ENCODE results near the gene PRKAG1. TPM values are rescaled to one million over a fixed set of nuclear protein-coding genes. Genes with fewer than 3 reads are reported as not detected.

PRKAG1 gene
- polyA plus RNA-seq, 1 donor from 2014 or later = 71.0 TPM

DNA sequence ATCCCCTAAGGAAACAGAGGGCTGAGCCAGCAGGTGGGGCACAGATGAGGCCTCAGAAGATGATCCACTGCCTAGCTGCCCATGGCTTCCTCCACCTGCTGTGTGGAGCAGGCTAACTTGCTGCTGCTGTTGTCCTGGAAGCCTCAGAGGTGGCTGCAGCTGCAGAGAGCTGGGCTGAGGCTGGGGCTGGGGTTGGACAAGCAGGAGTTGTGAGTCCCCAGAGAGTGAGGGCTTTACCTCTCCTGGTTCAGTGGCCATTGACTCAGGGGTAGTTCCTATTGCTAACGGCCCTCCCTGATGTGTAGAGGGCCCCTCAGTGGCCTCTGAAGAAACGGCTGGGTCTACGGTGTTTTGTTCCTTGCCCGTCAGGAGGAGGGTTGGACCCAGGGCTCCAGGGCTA, 13.7 kb upstream of the PRKAG1 start:
- Histone ChIP-seq H4K20me1 (ENCODE audit: insufficient read depth) (no peaks in the 10 kb centered on the region), H3K4me2 (ENCODE audit: low read length) (no peak overlapping the region), H3K36me3 (ENCODE audit: insufficient read depth, low read length) (no peaks in the 10 kb centered on the region), H3K9me3 (ENCODE audit: low read length) (no peaks in the 10 kb centered on the region), H2AFZ (ENCODE audit: low read depth, low read length) (no peak overlapping the region), H3F3A (ENCODE audit: insufficient read depth, low read length, poor library complexity, severe bottlenecking) (no peaks in the 10 kb centered on the region), H3K4me3 (ENCODE audit: low read length) (no peak overlapping the region), H3K27ac (ENCODE audit: low read length) (no peak overlapping the region), H3K9ac (ENCODE audit: low read length) (no peak overlapping the region), H3K79me2 (replicated peaks; ENCODE audit: insufficient read depth, low read length) (no peaks in the 10 kb centered on the region), H3K9me2 (ENCODE audit: insufficient read depth, low read length) (no peaks in the 10 kb centered on the region), H3K27me3 (ENCODE audit: insufficient read depth, low read depth, low read length) (no peaks in the 10 kb centered on the region)
- TF ChIP-seq SMC3 (conservative IDR thresholded peaks at IDR 0.05; ENCODE audit: poor library complexity) (no peak), TAF1 (IDR thresholded peaks at IDR 0.05; ENCODE audit: low read depth) (no peak), POLR2AphosphoS5 (IDR thresholded peaks at IDR 0.05) (no peak), EZH2 (IDR thresholded peaks at IDR 0.05; ENCODE audit: borderline replicate concordance, insufficient read depth, low read length, poor library complexity, severe bottlenecking) (no peak), EP300 (conservative IDR thresholded peaks at IDR 0.05; ENCODE audit: poor library complexity, severe bottlenecking) (no peak), MXI1 (conservative IDR thresholded peaks at IDR 0.05; ENCODE audit: poor library complexity, severe bottlenecking) (no peak), RAD21 (conservative IDR thresholded peaks at IDR 0.05) (no peak)
- TF ChIP-seq, protein P1, sequence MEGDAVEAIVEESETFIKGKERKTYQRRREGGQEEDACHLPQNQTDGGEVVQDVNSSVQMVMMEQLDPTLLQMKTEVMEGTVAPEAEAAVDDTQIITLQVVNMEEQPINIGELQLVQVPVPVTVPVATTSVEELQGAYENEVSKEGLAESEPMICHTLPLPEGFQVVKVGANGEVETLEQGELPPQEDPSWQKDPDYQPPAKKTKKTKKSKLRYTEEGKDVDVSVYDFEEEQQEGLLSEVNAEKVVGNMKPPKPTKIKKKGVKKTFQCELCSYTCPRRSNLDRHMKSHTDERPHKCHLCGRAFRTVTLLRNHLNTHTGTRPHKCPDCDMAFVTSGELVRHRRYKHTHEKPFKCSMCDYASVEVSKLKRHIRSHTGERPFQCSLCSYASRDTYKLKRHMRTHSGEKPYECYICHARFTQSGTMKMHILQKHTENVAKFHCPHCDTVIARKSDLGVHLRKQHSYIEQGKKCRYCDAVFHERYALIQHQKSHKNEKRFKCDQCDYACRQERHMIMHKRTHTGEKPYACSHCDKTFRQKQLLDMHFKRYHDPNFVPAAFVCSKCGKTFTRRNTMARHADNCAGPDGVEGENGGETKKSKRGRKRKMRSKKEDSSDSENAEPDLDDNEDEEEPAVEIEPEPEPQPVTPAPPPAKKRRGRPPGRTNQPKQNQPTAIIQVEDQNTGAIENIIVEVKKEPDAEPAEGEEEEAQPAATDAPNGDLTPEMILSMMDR (IDR thresholded peaks at IDR 0.05; ENCODE audit: poor library complexity, severe bottlenecking) = no peak

DNA sequence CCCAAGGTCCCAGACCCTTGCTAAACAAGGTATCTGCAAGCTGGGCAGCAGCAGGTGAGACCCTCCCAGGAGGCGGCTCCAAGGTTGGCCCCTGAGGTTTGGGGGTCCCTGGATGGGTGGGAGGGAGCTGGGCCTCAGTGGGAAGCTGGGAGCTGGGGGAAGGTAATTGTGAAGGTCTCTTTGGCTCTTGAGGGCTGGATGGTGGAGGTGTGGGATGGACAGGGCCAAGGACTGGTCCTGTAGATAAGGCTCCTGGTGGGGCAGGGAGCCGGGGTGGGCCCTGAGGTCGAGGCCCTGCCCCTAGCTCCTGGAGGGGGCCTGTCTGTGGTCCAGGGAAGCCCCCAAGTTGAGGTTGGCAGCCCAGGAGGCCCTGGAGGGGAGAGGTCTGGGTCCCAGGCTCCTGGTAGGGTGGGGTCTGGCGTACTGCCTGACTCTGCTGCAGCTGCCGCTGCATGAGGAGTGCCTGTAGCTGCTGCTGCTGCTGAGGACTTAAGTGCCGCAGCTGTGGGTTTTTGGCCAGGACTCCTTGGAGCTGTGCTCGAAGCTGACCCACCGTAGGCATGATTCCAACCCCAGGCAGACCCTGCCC, 13.1 kb upstream of the PRKAG1 start:
- Histone ChIP-seq H3K27ac (ENCODE audit: low read length) (no peak overlapping the region), H3K9me3 (ENCODE audit: low read length) (no peaks in the 10 kb centered on the region), H3K79me2 (replicated peaks; ENCODE audit: insufficient read depth, low read length) (no peaks in the 10 kb centered on the region), H3K27me3 (ENCODE audit: insufficient read depth, low read depth, low read length) (no peaks in the 10 kb centered on the region), H3K36me3 (ENCODE audit: insufficient read depth, low read length) (no peaks in the 10 kb centered on the region), H2AFZ (ENCODE audit: low read depth, low read length) (no peak overlapping the region), H3K4me2 (ENCODE audit: low read length) (no peak overlapping the region), H4K20me1 (ENCODE audit: insufficient read depth) (no peaks in the 10 kb centered on the region), H3F3A (ENCODE audit: insufficient read depth, low read length, poor library complexity, severe bottlenecking) (no peaks in the 10 kb centered on the region), H3K9me2 (ENCODE audit: insufficient read depth, low read length) (no peaks in the 10 kb centered on the region), H3K9ac (ENCODE audit: low read length) (no peak overlapping the region), H3K4me3 (ENCODE audit: low read length) (no peak overlapping the region)
- TF ChIP-seq EP300 (conservative IDR thresholded peaks at IDR 0.05; ENCODE audit: poor library complexity, severe bottlenecking) = no peak
- TF ChIP-seq, protein P1 (IDR thresholded peaks at IDR 0.05; ENCODE audit: poor library complexity, severe bottlenecking) = no peak
- no peak for TF ChIP-seq TAF1 (IDR thresholded peaks at IDR 0.05; ENCODE audit: low read depth)
- TF ChIP-seq POLR2AphosphoS5 (IDR thresholded peaks at IDR 0.05) = no peak
- TF ChIP-seq RAD21 (conservative IDR thresholded peaks at IDR 0.05) = no peak
- no peak for TF ChIP-seq MXI1 (conservative IDR thresholded peaks at IDR 0.05; ENCODE audit: poor library complexity, severe bottlenecking)
- TF ChIP-seq SMC3 (conservative IDR thresholded peaks at IDR 0.05; ENCODE audit: poor library complexity) = no peak
- TF ChIP-seq, protein P2, sequence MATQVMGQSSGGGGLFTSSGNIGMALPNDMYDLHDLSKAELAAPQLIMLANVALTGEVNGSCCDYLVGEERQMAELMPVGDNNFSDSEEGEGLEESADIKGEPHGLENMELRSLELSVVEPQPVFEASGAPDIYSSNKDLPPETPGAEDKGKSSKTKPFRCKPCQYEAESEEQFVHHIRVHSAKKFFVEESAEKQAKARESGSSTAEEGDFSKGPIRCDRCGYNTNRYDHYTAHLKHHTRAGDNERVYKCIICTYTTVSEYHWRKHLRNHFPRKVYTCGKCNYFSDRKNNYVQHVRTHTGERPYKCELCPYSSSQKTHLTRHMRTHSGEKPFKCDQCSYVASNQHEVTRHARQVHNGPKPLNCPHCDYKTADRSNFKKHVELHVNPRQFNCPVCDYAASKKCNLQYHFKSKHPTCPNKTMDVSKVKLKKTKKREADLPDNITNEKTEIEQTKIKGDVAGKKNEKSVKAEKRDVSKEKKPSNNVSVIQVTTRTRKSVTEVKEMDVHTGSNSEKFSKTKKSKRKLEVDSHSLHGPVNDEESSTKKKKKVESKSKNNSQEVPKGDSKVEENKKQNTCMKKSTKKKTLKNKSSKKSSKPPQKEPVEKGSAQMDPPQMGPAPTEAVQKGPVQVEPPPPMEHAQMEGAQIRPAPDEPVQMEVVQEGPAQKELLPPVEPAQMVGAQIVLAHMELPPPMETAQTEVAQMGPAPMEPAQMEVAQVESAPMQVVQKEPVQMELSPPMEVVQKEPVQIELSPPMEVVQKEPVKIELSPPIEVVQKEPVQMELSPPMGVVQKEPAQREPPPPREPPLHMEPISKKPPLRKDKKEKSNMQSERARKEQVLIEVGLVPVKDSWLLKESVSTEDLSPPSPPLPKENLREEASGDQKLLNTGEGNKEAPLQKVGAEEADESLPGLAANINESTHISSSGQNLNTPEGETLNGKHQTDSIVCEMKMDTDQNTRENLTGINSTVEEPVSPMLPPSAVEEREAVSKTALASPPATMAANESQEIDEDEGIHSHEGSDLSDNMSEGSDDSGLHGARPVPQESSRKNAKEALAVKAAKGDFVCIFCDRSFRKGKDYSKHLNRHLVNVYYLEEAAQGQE (IDR thresholded peaks at IDR 0.05; ENCODE audit: borderline replicate concordance) = no peak
- TF ChIP-seq EZH2 (IDR thresholded peaks at IDR 0.05; ENCODE audit: borderline replicate concordance, insufficient read depth, low read length, poor library complexity, severe bottlenecking) = no peak
